Mononuclear cell (primary cell): ENCODE measurements around the gene ZIC4. TPM values are rescaled to one million over a fixed set of nuclear protein-coding genes. Genes with fewer than 3 reads are reported as not detected.

Experiments
- H3K27me3 ChIP-seq: 2 replicates; pipeline ENCODE4 v1.6.0; 2011; ENCODE audit warnings: low read length, control low read depth; ENCODE audit not compliant: insufficient read depth
- H3K4me1 ChIP-seq: 2 replicates; pipeline ENCODE4 v1.5.1; 2011; ENCODE audit warnings: mild to moderate bottlenecking, low read length, control low read depth; ENCODE audit not compliant: insufficient read depth
- H3K4me3 ChIP-seq: 2 replicates; pipeline ENCODE4 v1.5.1; 2011; ENCODE audit warnings: mild to moderate bottlenecking, low read length, moderate library complexity
- H3K9me3 ChIP-seq: 2 replicates; pipeline ENCODE4 v1.5.1; 2011; ENCODE audit warnings: low read depth, mild to moderate bottlenecking, control low read depth, low read length
- total RNA-seq: library from RNA; depleted of rRNA; stranded (reverse); fragments of >200 nt; gene quantifications from one replicate; pipeline ENCODE4 v1.2.3, GENCODE V29; 2012

The ZIC4 gene
- total RNA-seq, 1 donor, result not detected

- peaks cover 64% of the 10 kb centered on the region for H3K27me3 ChIP-seq
- no peaks in the 10 kb centered on the region for H3K4me1 ChIP-seq
- H3K4me3 ChIP-seq, result no peak overlapping the region
- no peaks in the 10 kb centered on the region for H3K9me3 ChIP-seq
Observed at GRCh38 chr3:147364771-147365170, 41.6 kb downstream of the ZIC4 start.

GRCh38 chr3:147361454-147362420 is 44.6 kb downstream of the ZIC4 start:
- Histone ChIP-seq H3K9me3 (no peaks in the 10 kb centered on the region), H3K27me3 (peaks cover 64% of the 10 kb centered on the region), H3K4me3 (no peak overlapping the region), H3K4me1 (no peaks in the 10 kb centered on the region)

- H3K4me1 ChIP-seq, result no peaks in the 10 kb centered on the region
- H3K9me3 ChIP-seq, result no peaks in the 10 kb centered on the region
- peaks cover 70% of the 10 kb centered on the region for H3K27me3 ChIP-seq
- no peak overlapping the region for H3K4me3 ChIP-seq
Observed at GRCh38 chr3:147360646-147361453, 45.5 kb downstream of the ZIC4 start.

GRCh38 chr3:147360051-147360439 is 46.3 kb downstream of the ZIC4 start:
- no peaks in the 10 kb centered on the region for H3K9me3 ChIP-seq
- no peak overlapping the region for H3K4me3 ChIP-seq
- H3K4me1 ChIP-seq, result no peaks in the 10 kb centered on the region
- H3K27me3 ChIP-seq, result peaks cover 78% of the 10 kb centered on the region

- no peaks in the 10 kb centered on the region for H3K4me1 ChIP-seq
- no peaks in the 10 kb centered on the region for H3K9me3 ChIP-seq
- H3K27me3 ChIP-seq, result peaks cover 85% of the 10 kb centered on the region
- no peak overlapping the region for H3K4me3 ChIP-seq
Observed at GRCh38 chr3:147359177-147360050, 46.9 kb downstream of the ZIC4 start.

- Histone ChIP-seq H3K4me3 (no peak overlapping the region), H3K9me3 (no peaks in the 10 kb centered on the region), H3K27me3 (peaks cover 95% of the 10 kb centered on the region), H3K4me1 (no peaks in the 10 kb centered on the region)
Observed at GRCh38 chr3:147358144-147358992, 48.0 kb downstream of the ZIC4 start.

- Histone ChIP-seq H3K27me3 (peaks cover 96% of the 10 kb centered on the region), H3K4me3 (no peak overlapping the region), H3K4me1 (no peaks in the 10 kb centered on the region), H3K9me3 (no peaks in the 10 kb centered on the region)
Observed at GRCh38 chr3:147356909-147357900, 49.1 kb downstream of the ZIC4 start.

- no peaks in the 10 kb centered on the region for H3K9me3 ChIP-seq
- H3K4me3 ChIP-seq, result no peak overlapping the region
- no peaks in the 10 kb centered on the region for H3K4me1 ChIP-seq
- peaks cover 91% of the 10 kb centered on the region for H3K27me3 ChIP-seq
Observed at GRCh38 chr3:147356145-147356908, 50.0 kb downstream of the ZIC4 start.

GRCh38 chr3:147355753-147356090 is 50.6 kb downstream of the ZIC4 start:
- no peaks in the 10 kb centered on the region for H3K9me3 ChIP-seq
- no peak overlapping the region for H3K4me3 ChIP-seq
- H3K27me3 ChIP-seq, result peaks cover 90% of the 10 kb centered on the region
- no peaks in the 10 kb centered on the region for H3K4me1 ChIP-seq

GRCh38 chr3:147355084-147355752 is 51.1 kb downstream of the ZIC4 start:
- no peaks in the 10 kb centered on the region for H3K4me1 ChIP-seq
- H3K4me3 ChIP-seq, result no peak overlapping the region
- H3K9me3 ChIP-seq, result no peaks in the 10 kb centered on the region
- peaks cover 88% of the 10 kb centered on the region for H3K27me3 ChIP-seq

- H3K4me3 ChIP-seq, result no peak overlapping the region
- H3K4me1 ChIP-seq, result no peaks in the 10 kb centered on the region
- H3K27me3 ChIP-seq, result peaks cover 82% of the 10 kb centered on the region
- no peaks in the 10 kb centered on the region for H3K9me3 ChIP-seq
Observed at GRCh38 chr3:147354623-147355022, 51.7 kb downstream of the ZIC4 start.

GRCh38 chr3:147351301-147351700 is 55.0 kb downstream of the ZIC4 start:
- H3K4me1 ChIP-seq, result no peaks in the 10 kb centered on the region
- peaks cover 49% of the 10 kb centered on the region for H3K27me3 ChIP-seq
- no peak overlapping the region for H3K4me3 ChIP-seq
- H3K9me3 ChIP-seq, result no peaks in the 10 kb centered on the region
